ENCODE measurements around the gene MAP4K1. TPM values are rescaled to one million over a fixed set of nuclear protein-coding genes. Genes with fewer than 3 reads are reported as not detected.

The MAP4K1 gene
- polyA plus RNA-seq, 3 donors, result 2.3 to 4.2 (median 3.9) TPM

DNA sequence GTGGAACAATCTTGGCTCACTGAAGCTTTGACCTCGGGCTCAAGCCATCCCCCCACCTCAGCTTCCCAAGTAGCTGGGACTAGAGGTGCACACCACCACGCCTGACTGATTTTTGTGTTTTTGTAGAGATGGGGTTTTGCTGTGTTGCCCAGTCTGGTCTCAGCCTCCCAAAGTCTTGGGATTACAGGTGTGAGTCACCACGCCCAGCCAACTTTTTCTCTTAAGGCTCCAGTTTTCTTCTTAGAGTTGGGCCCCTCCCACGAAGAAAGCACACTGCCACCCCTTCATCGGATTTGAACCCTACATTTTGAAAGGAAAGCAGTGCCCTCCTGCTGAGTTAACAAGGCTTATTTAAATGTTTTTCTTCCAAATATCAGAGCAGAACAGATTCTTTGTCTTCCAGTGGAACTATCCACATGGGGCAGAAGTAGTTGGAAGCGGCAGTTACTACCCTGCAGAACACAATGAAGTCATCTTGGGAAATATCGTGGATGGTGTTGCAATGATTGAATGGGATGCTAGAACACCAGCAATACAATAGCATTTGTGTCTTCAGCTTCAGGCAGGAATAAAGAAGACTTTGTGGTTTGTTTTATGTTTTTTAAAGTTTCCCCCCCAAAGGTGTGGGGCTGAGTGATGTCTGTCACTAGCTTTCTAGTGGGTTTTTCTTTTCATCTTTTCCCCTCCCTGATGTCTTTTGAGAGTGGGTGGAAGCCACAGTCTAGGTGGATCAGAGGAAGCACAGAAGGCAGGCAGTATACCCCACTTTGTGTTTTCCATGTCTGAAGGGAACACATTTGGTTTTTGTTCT, 38.6 kb upstream of the MAP4K1 start:
- DNase-seq (ENCODE audit: extremely low read depth in 1 of 11, low read depth in 9 of 11, low spot score in 4 of 11), result no peak

DNA sequence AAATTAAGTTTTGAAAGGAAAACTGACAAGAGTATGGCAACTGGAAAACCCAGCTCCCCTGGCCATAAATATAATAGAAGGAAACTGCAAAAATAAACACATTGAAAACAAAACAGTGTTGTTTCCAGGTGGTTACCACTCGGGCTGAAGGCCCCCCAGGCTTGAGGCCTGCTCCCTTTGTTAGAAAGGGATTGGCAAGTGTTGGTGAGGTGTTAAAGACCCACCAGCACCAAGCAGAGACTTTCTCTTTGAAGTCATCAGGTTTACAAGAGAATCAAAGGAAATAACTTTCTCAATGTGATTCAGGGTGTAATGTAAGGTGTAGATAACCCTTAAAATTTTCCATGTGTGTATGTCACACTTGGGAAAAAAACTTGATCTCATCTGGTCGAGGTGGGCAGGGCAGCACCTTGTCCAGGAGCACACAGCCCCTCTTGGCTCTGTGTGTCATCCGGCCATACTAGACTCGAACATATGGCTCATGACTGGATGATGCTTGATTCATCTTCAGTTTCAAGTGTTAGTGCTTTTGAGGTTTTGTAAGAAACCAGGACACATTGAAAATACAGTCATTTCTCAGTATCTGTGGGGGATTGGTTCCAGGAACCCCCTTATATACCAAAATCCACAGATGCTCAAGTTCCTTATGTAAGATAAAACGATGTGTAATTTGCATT, 37.5 kb upstream of the MAP4K1 start:
- no peak for DNase-seq (ENCODE audit: extremely low read depth in 1 of 11, low read depth in 9 of 11, low spot score in 4 of 11)

DNA sequence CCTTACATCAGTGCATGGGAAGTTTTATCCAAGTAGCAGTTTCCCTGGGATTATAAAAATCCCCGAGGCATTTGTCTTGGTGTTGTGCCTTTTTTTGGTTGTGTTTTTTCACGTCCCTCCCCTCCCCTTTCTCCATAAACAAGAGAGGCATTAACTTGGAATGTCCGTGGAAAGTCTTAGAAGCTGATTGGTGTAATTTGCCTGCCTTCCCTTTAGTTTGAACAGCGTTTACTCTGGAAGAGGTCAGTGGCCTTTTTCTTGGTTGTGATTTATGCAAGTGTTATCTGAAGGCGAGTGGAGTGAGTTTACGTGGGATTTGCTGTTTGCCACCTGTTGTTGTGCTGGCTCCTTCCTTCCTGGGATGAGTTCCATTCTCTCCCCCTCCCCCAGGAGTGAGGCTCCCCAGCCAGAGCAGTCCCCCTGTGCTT, 36.9 kb upstream of the MAP4K1 start:
- DNase-seq (ENCODE audit: extremely low read depth in 1 of 11, low read depth in 9 of 11, low spot score in 4 of 11), result no peak

DNA sequence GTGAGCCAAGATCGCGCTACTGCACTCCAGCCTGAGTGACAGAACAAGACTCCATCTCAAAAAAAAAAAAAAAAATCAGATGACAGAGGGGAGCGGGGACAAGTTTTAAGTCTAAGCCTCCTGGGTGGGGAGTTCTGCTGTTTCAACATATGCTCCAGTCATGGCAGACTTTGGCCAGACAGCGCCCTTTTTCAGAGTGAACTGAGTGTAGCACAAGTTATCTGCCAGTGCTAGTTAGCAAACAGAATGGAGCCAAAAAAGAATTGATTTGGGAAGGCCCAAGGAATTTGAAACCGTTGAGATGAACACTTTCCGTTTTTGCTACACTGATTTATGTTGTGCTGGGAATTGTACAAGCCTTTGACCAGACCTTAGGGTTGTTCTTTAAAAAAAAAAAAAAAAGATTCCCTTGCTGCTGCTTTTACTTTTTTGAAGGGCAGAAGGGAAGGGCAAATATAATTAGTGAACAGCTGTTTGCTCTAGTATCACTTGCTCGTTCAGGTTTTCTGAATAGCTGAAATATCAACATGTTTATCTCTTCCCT, 35.3 kb upstream of the MAP4K1 start:
- DNase-seq (ENCODE audit: extremely low read depth in 1 of 11, low read depth in 9 of 11, low spot score in 4 of 11), result no peak

DNA sequence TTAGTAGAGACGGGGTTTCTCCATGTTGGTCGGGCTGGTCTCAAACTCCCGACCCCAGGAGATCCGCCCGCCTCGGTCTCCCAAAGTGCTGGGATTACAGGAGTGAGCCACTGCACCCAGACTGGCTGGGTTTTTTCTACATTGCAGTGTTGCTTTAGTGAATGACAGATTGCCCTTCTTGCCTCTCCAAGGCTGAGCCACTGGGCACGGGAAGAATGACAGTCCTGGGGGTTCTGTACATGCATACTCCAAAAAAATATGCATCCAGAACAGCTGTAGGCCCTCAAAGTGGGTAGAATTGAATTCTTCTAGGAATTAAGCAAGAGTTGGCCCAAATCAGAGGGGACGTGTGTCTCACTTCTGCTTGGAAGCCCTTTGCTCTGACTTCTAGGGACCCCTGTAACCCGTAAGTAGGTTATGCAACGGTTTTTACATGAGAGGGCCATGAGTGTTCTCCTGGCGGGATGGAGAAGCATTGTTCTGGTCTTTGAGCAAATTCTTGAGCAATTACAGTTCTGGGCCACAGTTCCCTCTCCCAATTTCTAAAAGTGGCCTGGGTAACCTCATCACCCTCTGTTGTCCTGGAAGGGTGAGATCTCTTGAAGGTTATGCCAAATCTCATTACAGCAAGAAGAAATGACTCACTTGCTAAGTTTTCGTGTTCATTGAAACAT, 33.3 kb upstream of the MAP4K1 start:
- DNase-seq (ENCODE audit: extremely low read depth in 1 of 11, low read depth in 9 of 11, low spot score in 4 of 11), result no peak

DNA sequence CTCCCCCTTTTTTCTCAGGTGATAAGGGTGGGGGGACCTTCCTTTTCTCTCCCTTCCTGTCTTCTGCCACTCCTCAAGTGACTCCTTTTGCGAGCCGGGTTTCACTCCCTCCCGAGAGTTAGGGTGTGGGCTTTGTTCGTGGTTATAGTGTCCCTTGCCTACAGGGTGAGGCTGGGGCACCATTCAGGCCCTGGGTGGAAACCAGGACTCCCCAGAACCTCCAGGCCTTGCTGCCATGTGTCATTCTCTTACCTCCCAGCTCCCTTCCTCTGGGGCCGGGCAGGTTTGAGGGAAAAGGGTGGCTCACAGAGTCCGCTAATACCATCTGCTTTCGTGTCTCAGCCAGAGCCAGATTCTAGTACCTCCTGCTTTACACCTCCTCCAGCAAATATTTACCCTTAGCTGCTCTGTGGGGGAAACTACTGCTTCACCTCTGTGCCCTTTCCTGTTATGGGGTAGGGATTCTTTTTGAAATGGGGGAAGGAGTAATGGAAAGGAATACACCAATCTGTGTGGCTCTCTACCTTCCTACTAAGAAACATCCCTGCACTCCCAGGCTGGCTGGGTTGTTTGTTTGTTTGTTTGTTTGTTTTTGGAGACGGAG, 32.5 kb upstream of the MAP4K1 start:
- DNase-seq (ENCODE audit: extremely low read depth in 1 of 11, low read depth in 9 of 11, low spot score in 4 of 11), result no peak

DNA sequence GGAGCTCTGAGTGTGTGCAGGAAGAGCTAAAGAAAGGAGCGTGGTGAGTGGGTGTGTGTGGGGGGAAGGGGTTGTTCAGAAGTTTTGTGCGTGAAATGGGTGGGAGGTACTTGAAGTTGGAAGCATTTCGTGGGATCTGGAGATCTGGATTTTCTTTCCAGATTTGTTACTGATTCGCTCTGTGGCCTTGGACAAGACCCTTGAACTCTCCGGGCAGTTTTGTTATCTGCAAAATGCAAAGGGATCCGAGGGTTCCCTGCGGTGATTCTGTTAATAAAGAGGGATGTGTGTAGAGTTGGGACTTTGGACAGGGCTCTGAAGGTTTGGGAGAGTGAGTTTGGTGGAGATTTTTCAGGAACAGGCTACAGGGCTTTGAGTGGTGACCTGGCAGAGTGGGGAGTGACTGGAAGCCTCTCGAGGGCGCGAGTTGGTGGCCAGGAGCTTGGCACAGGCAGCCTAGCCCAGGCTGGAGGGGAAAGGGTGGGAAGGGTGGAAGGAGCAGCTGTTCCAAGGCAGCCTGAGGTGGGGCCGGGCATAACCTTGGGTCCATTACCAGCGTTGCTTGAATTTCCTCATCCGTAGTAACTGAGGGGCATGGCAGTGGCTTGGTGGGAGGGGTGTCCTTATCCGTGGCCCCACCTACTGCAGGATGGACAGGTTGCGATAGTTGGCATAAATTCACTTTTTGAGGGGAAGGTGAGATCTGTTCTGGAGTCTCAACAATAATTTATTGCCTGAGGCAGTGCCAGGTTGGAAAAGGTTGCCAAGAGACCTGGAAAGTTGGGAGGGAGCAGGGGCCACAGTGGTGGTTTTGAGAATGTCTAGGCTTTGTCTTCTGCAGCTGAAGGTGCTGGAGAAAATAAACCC, 31.8 kb upstream of the MAP4K1 start:
- DNase-seq (ENCODE audit: extremely low read depth in 1 of 11, low read depth in 9 of 11, low spot score in 4 of 11), result no peak

DNA sequence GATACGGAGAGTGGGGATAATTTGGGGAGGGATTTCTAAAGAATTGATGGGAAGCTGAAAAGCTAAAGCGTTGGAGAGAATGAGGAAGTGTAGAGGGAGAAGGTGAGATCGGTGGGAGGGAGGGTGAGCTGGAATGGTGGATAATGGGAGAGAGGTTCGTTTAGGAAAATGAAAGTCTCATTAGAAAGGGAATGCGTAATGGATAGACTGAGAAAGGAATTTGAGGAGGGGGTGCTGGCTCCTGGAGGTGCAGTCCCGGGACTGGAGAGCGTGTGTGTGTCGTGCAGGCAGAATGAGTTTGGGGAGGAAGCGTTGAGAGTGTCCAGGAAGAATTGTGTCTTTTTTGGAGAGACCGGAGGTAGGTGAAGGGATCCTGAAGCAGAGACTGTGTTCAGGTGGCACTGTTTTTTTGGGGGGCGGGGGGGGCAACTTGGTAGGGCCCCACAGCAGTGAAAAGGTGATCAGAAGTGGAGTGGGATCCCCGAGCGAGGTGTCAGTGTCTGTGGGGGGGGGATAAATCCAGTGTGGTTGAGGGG, 31.1 kb upstream of the MAP4K1 start:
- DNase-seq (ENCODE audit: extremely low read depth in 1 of 11, low read depth in 9 of 11, low spot score in 4 of 11), result no peak

DNA sequence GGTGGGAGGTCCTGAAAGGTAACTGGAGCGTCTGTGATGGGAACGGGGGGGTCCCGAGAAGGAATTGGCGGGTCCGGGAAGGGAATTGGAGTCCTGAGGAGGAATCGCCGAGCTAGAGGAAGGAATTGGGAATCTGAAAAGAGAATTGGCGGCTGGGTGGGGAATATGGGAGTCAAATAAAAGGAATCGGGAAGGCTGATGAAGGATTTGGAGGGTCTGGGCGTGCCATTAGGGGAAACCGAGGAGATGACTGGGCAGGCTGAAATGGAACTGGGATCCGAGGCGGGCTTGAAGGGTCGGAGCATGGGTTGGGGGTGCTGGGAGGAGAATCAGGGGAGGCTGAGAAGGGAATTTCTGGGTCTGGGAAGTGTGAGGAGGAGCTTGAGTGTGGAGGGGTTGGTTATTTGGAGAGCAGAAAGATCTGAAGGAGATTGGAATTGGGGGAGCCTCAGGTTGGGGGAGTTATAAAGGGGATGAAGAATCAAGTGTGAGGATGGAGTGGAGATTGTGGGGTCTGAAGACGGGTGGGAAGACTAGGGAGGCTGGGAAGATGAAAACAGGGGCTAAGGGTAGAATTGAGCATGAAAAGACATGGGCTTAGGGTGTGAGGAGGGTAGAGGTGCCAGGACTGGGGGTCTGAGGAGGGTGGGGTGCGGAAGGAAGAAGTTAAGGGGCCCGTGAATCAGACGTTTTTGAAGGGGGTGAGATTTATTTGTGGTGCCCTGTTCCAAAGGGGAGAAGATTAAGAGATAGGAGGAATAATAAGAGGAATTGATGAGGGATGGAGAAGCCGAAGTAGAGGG, 30.4 kb upstream of the MAP4K1 start:
- DNase-seq (ENCODE audit: extremely low read depth in 1 of 11, low read depth in 9 of 11, low spot score in 4 of 11), result no peak

DNA sequence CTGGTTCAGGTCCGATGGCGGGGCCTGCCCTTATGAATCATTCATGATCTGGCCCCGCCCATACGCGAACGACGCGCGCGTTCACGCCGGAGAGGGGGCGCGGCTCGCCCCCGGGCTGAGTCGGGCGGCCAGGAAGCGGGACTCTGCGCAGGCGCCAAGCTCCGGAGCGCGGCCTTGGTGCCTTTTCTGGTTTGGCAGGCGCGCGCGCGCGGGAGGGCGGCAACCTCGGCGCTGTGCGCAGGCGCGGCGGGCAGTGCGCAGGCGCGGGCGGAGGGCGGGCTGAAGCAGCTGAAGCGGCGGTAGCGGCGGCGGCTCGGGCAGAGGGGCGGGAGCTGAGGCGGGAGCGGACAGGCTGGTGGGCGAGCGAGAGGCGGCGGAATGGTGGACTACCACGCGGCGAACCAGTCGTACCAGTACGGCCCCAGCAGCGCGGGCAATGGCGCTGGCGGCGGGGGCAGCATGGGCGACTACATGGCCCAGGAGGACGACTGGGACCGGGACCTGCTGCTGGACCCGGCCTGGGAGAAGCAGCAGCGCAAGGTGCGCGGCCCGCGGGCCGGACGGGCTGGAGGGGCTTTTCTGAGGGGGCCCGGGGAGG, 29.7 kb upstream of the MAP4K1 start, which contains the start of gene ACTN4:
Gene ACTN4 (plus strand): TSS at position 282 of the 598 bp plus-strand sequence. CDS start 97 bp downstream, at position 379.
- DNase-seq (ENCODE audit: extremely low read depth in 1 of 11, low read depth in 9 of 11, low spot score in 4 of 11), result peak; percentile 89 to 98 (median 95)

DNA sequence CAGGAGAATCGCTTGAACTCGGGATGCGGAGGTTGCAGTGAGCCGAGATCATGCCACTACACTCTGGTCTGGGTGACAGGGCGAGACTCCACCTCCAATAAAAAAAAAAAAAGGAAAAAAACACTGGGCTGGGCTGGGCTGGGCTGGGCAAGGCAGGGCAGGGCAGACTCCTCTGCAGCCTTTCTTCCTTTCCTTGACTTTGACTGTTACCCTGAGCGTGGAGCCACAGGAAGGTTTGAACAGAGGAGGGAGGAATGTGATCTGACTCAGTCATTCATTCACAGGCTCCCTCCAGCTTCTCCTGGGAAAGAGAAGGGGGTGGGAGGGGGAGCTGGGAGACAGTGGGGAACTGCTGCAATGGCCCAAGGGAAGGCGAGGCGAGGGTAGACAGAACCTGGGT, 27.0 kb upstream of the MAP4K1 start:
- no peak for DNase-seq (ENCODE audit: extremely low read depth in 1 of 11, low read depth in 9 of 11, low spot score in 4 of 11)

DNA sequence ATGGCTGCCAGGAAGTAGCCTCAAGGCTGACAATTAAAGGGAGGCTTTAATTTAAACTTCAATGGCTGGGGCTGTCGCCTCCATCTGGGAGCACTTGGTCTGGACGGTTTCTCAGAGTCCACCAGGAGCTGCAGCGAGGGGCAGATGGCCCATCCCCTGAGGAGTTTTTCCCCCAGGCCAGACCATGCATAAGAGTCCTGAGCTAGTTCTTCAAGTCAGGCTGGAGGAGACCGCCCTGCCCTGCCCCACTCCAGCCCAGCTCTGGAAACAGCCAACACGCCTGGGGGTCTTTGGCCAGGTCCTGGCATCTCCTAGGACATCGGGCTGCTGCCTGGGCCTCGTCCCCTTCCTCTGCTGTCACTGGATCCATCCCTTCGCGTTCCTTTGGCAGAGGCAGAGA, 24.4 kb upstream of the MAP4K1 start:
- no peak for DNase-seq (ENCODE audit: extremely low read depth in 1 of 11, low read depth in 9 of 11, low spot score in 4 of 11)

DNA sequence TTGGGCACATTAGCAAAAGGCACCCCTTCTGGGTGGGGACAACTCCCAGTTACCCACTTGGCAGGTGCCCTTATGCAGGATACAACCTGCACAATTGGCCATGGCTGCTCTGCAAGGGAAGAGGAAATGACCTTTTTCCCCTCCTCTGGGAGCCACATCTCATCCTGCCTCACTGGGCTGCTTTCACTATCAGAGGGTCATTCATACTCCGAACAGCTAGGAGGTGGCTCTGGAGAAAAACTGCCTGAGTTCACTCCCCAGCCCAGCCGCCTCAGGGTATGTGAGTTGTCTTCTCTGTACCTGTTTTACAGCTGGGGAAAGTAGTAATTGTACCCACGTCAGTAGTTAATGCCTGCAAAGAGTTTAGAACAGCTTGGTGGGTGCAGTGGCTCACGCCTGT, 22.6 kb upstream of the MAP4K1 start:
- DNase-seq (ENCODE audit: extremely low read depth in 1 of 11, low read depth in 9 of 11, low spot score in 4 of 11), result no peak

DNA sequence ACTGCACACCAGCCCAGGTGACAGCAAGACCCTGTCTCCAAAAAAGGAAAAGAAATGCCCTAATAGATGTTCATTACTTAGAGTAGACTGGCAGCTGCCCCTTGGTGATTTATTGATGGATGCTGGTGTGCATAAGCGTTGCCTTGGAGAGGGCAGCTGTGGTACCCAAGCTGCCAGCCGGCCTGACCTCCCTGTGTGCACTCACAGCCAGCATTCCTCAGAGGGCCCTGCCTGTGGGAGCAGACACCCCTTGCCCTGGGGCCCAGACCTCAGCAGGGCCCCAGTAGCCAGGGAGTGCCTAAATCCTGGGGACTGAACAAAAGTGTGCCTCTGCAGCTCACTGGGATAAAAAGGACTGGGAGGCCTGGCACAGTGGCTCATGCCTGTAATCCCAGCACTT, 21.9 kb upstream of the MAP4K1 start:
- no peak for DNase-seq (ENCODE audit: extremely low read depth in 1 of 11, low read depth in 9 of 11, low spot score in 4 of 11)

DNA sequence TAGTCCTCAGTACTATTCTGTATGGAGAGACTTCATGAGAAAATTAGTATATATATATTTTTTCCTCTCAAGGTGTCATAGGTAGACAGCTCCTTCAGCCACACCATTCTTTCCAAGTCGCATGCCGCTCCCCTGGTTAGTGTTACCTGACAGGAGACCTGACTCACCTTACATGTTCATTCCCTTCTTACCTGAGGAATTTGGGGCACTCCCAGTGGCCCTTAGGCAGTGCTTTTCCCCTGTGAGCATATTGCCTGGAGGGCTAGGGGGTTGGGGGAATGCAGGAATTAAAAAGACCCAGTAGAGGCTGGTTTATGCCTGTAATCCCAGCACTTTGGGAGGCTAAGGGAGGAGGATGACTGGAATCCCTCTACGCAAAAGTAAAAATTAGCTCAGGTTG, 20.7 kb upstream of the MAP4K1 start:
- DNase-seq (ENCODE audit: extremely low read depth in 1 of 11, low read depth in 9 of 11, low spot score in 4 of 11), result no peak

DNA sequence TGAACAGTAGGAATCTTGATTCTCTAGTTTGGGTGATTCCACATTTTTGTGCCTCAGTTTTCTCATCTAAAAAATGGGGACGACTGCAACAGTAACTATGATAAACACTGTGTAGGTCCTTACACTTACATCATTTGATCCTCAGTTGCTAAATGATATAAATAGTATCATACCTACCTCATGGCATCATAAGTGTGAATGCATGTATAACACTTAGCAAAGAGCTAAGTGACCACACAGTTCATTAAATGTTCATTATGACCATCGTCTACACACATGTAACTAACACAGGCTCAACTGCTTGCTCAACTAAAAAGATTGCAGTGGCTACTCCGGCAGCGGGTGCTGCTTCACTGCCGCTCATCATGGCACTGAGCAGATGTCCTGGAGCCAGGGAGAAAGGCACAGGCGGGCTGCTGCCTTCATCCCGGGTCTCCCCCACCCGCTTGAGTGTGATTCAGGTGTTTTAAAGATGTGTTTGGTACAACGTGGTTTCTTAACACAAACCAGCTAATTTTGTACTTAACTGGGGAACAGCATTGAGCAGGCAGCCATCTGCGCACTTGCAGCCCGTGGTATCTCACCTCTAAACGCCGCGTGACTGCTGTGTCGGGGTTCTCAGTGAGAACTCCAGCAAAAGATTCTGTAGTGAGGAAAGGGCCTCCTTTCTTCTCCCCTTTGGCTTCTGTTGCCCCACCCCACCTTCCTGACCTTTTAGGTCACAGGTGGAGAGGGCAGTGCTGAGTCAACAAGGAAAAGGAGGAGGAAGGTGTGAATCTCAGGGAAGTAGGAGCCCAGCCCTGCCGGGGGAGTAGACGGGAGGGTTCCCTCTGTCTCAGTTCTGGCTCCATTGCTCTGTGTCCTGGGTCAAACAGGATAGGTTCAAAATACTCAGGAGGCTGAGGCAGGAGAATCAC, 18.0 kb upstream of the MAP4K1 start:
- no peak for DNase-seq (ENCODE audit: extremely low read depth in 1 of 11, low read depth in 9 of 11, low spot score in 4 of 11)

Measured in renal cortex interstitium (tissue), 11 donors.